Measurements from ENCODE around the gene TEX10. TPM values are rescaled to one million over a fixed set of nuclear protein-coding genes. Genes with fewer than 3 reads are reported as not detected.
A peak's percentile ranks its signal among the peaks of the same experiment; 100 is the strongest.

TEX10 gene
- polyA plus RNA-seq, 1 of the 3 experiments (the other 2 are of a cell fraction) = 12.7 TPM

- Histone ChIP-seq H3K36me3 (replicated peaks in 1 of 2; ENCODE audit: control insufficient read depth in 1 of 2, insufficient read depth in 2 of 2, low read length in 1 of 2) (peaks cover 78 to 88% of the 10 kb centered on the region in 2 experiments), H3K4me2 (peak overlapping the region; percentile 36; the same call in 1 of the 2 replicates), H3K9me2 (no peaks in the 10 kb centered on the region), H4K20me1 (ENCODE audit: insufficient read depth) (no peaks in the 10 kb centered on the region), H3K27ac (ENCODE audit: low read depth in 2 of 2, low read length in 1 of 2) (peak overlapping the region in 1 of 2 experiments; percentile 76; a peak in 2 of 4 replicates), H3K79me2 (ENCODE audit: insufficient read depth) (peaks cover 91% of the 10 kb centered on the region), H3F3A (replicated peaks; ENCODE audit: insufficient read depth) (peaks cover 38% of the 10 kb centered on the region), H3K9ac (0 out of 2 replicates have a peak overlapping the region, but pooled peaks have one; percentile 19), H3K9me3 (no peaks in the 10 kb centered on the region), H3K4me1 (ENCODE audit: control insufficient read depth in 1 of 2, insufficient read depth in 2 of 2, low read depth in 1 of 2, low read length in 1 of 2) (peaks cover 0 to 10% of the 10 kb centered on the region in 2 experiments; a peak in 2 of 4 replicates), H3K4me3 (ENCODE audit: low read depth in 2 of 2, low read length in 1 of 2) (peak overlapping the region in 1 of 2 experiments; percentile 58; a peak in 1 of 4 replicates), H3K27me3 (ENCODE audit: insufficient read depth) (no peaks in the 10 kb centered on the region), H2AFZ (ENCODE audit: low read depth) (no peak overlapping the region)
- TF ChIP-seq CHD2 (IDR thresholded peaks at IDR 0.05; ENCODE audit: low read length, partially characterized antibody) (no peak), JUND (IDR thresholded peaks at IDR 0.05) (0 out of 2 replicates have a peak, but pooled peaks have one; percentile 8), FOXM1 (IDR thresholded peaks at IDR 0.05; ENCODE audit: low read depth) (no peak), EP300 (IDR thresholded peaks at IDR 0.05; ENCODE audit: borderline replicate concordance in 1 of 2, low read depth in 1 of 2, low read length in 1 of 2) (peak in 1 of 2 experiments; percentile 30; a peak in 1 of 4 replicates), TEAD4 (IDR thresholded peaks at IDR 0.05; ENCODE audit: borderline replicate concordance, insufficient read depth) (no peak), SMC3 (IDR thresholded peaks at IDR 0.05; ENCODE audit: low read depth, low read length) (no peak), FOXJ3 (CRISPR knock-in tag; IDR thresholded peaks at IDR 0.05) (no peak), YY1 (IDR thresholded peaks at IDR 0.05; ENCODE audit: low read depth) (no peak), MXI1 (IDR thresholded peaks at IDR 0.05; ENCODE audit: low read depth, low read length) (no peak), RCOR1 (IDR thresholded peaks at IDR 0.05; ENCODE audit: low read length) (no peak), TCF12 (IDR thresholded peaks at IDR 0.05) (peak; percentile 68), GABPA (IDR thresholded peaks at IDR 0.05; ENCODE audit: low read depth) (no peak), NFIC (IDR thresholded peaks at IDR 0.05; ENCODE audit: borderline replicate concordance) (peak; percentile 27; the same call in 1 of the 2 replicates), USF2 (IDR thresholded peaks at IDR 0.05; ENCODE audit: borderline replicate concordance, low read depth, low read length) (no peak), PBX3 (IDR thresholded peaks at IDR 0.05) (peak; percentile 63; the same call in 1 of the 2 replicates)
- TF ChIP-seq, protein P1, sequence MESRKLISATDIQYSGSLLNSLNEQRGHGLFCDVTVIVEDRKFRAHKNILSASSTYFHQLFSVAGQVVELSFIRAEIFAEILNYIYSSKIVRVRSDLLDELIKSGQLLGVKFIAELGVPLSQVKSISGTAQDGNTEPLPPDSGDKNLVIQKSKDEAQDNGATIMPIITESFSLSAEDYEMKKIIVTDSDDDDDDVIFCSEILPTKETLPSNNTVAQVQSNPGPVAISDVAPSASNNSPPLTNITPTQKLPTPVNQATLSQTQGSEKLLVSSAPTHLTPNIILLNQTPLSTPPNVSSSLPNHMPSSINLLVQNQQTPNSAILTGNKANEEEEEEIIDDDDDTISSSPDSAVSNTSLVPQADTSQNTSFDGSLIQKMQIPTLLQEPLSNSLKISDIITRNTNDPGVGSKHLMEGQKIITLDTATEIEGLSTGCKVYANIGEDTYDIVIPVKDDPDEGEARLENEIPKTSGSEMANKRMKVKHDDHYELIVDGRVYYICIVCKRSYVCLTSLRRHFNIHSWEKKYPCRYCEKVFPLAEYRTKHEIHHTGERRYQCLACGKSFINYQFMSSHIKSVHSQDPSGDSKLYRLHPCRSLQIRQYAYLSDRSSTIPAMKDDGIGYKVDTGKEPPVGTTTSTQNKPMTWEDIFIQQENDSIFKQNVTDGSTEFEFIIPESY (IDR thresholded peaks at IDR 0.05; ENCODE audit: borderline replicate concordance, low read depth) = no peak
- TF ChIP-seq, protein P2, sequence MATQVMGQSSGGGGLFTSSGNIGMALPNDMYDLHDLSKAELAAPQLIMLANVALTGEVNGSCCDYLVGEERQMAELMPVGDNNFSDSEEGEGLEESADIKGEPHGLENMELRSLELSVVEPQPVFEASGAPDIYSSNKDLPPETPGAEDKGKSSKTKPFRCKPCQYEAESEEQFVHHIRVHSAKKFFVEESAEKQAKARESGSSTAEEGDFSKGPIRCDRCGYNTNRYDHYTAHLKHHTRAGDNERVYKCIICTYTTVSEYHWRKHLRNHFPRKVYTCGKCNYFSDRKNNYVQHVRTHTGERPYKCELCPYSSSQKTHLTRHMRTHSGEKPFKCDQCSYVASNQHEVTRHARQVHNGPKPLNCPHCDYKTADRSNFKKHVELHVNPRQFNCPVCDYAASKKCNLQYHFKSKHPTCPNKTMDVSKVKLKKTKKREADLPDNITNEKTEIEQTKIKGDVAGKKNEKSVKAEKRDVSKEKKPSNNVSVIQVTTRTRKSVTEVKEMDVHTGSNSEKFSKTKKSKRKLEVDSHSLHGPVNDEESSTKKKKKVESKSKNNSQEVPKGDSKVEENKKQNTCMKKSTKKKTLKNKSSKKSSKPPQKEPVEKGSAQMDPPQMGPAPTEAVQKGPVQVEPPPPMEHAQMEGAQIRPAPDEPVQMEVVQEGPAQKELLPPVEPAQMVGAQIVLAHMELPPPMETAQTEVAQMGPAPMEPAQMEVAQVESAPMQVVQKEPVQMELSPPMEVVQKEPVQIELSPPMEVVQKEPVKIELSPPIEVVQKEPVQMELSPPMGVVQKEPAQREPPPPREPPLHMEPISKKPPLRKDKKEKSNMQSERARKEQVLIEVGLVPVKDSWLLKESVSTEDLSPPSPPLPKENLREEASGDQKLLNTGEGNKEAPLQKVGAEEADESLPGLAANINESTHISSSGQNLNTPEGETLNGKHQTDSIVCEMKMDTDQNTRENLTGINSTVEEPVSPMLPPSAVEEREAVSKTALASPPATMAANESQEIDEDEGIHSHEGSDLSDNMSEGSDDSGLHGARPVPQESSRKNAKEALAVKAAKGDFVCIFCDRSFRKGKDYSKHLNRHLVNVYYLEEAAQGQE (IDR thresholded peaks at IDR 0.05; ENCODE audit: low read depth, low read length) = no peak
- POLR2A ChIA-PET = no interaction called here
- 79% methylated on average over 3 of the region's 3 CpGs for WGBS (ENCODE audit: low lambda C conversion rate)
- no peak for DNase-seq
- CTCF ChIA-PET = interaction anchor here (1.0 kb wide), 2 partner anchors 14 to 20 kb away, joined by 3 read pairs; no protein-coding TSS in a partner anchor
These were observed 49.0 kb downstream of the TEX10 start for GRCh38 chr9:100303747-100304146.
